NCI-H1417 treated with DMSO at 0.1 percent for 48 hours (cell line): ENCODE measurements around the gene NPEPPS.
"Not testable (repeated sequence)": the region's sequence is repeated elsewhere in the genome, so short reads cannot be mapped to it uniquely, and the experiment has no call there.

Experiments
- DNase-seq: peaks from one replicate; lab custom pipeline; 2025; lab: John Stamatoyannopoulos, UW

The NPEPPS gene

GRCh38 chr17:47530557-47531232 lies at the start of gene NPEPPS:
TSS of gene NPEPPS (plus strand) at chr17:47531108. CDS start at chr17:47531301, 193 bp downstream.
- peak; percentile 45 for DNase-seq

- DNase-seq: not testable (repeated sequence)
These were observed 39.1 kb upstream of the NPEPPS start for GRCh38 chr17:47491841-47492212.

- not testable (repeated sequence) for DNase-seq
These were observed 31.8 kb upstream of the NPEPPS start for GRCh38 chr17:47499074-47499473.

DNA sequence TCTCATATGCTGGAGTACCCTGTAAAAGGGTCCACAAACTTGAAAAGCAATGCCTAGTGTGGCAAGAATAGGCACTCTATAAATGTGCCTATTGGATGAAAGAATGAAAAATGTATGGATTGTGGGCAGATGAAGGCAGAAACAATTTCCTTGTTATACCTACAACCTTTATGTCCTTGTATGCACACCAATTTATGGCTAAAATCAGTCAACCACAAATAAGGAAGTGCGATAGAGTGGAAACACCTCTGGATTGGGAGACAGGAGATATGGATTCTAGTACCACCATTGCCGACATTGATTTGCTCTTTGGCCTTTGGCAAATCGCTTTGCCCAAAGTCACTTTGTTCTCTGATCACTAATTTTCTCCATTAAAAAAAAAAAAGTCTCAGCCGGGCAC lies 31.4 kb upstream of the NPEPPS start:
- DNase-seq: not testable (repeated sequence)

DNA sequence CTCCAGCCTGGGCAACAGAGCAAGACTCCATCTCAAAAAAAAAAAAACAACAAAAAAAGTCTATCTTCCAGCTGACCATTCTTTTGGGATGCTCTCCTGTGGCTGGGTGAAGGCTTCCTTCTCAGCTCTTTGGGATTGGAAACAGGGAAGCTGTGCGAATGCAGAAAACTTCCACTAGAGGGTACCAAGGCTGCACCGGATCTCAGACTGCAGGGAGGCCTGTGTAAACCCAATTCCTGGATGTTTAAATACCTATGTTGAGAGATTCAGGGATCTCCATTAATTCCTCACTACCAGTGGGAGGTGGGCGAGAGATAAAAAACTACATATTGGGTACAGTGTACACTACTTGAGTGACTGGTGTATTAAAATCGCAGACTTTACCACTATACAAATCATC lies 30.3 kb upstream of the NPEPPS start:
- DNase-seq: not testable (repeated sequence)

DNA sequence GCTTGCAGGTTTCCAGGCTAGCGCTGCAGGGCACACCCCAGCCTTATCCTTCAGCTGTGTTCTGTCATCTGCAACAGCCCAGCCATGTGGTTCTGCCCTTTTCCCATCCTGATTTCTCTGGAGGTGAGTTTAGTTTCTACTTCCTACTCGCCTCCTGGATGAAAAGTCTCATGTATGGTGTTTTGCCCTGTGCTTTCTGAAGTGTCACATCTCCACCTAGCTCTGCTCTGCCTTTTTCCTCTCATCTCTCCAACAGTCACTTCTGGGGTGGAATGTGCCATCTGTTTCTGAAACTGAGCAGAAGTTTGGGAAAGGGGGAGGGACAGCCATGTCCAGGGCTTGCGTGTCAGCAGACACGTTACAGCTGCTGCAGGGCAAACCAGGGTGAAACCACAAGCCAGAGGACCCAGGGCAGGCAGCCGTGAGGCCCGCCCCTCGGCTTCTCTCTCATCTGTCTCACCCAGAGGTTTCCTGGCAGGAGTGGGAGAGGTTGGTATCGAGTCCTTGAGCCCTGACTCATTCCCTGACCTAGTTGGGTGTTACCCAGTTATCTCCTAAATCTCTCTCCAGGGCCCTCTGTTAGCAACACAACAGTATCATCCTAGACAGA lies 28.7 kb upstream of the NPEPPS start:
- not testable (repeated sequence) for DNase-seq

- DNase-seq: not testable (repeated sequence)
These were observed 28.0 kb upstream of the NPEPPS start for GRCh38 chr17:47502776-47503455.

DNA sequence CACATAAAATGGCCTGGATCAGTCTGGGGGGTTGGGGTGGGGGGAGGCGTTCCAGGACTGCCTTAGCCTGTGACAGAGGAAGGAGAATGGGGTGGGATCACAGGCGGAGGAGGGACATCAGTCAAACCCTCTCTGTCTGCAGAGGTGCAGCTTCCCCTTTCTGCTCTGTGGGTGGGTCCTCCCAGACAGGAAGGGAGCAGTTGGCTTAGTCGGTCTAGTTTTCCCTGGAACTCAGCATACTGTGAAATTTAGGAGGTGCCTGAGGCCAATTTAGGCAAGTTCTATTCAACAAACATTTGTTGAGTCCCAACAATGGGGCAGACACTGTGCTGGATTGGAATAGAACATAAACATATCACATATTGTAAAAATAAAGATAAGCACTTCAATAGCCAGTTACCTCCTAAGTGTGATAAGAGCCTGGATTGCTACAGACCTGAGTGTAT lies 19.2 kb upstream of the NPEPPS start:
- not testable (repeated sequence) for DNase-seq

DNA sequence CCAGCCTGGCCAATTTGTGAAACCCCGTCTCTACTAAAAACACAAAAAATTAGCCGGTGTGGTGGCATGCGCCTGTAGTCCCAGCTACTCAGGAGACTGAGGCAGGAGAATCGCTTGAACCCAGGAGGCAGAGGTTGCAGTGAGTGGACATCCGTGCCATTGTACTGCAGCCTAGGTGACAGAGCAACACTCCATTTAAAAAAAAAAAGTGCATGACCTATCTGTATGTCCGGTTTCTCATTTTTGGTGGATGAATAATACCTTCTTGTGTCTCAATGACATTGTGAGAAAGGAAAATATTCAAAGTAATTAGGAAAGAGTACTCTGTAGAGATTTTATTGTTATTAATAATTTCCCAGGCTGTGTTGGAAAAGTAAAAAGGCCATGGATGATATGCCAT lies 17.6 kb upstream of the NPEPPS start:
- DNase-seq: not testable (repeated sequence)

DNA sequence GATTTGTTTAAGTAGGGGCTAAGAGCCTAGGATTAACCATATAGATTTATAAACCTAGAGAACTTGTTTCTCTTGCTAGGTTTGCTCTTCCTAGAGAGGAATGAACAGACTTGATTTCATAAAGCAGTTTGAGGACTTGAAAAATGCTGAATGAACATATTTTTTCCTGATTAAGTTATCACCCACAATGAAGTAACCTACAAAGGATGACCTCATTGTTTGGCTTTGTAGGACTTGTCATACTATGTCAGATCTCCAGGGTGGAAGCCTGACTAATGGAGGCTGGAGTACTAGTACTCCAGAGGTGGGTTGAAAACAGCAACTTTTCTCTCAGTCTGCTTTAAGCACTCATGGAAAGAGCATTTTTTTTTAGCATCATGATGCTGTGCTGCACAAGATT lies 12.0 kb upstream of the NPEPPS start:
- not testable (repeated sequence) for DNase-seq

- DNase-seq: not testable (repeated sequence)
These were observed 11.5 kb upstream of the NPEPPS start for GRCh38 chr17:47519365-47519764.

- not testable (repeated sequence) for DNase-seq
These were observed 10.6 kb upstream of the NPEPPS start for GRCh38 chr17:47520279-47520678.

- DNase-seq: not testable (repeated sequence)
These were observed 9.5 kb upstream of the NPEPPS start for GRCh38 chr17:47521434-47521833.

- DNase-seq: not testable (repeated sequence)
These were observed 8.6 kb upstream of the NPEPPS start for GRCh38 chr17:47522341-47522740.

- not testable (repeated sequence) for DNase-seq
These were observed 419 bp downstream of the NPEPPS start for GRCh38 chr17:47531233-47531820.

DNA sequence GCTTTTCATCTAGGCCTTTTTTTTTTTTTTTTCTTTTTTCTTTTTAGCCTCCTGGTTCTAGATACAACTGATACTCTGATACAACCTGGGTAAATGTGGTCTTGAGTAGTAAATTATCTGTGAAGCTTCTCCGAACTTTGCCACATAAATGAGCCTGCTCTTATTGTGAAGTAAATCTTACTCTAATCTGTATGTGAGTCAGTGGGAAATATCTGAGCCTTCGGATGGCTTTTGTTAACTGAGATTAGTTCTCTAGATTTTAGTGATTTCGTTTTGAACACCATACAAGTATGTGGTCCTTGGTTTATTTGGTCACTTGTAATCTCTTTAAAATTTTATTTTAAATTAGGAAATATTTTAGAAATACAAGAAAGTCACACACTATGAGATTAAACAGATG lies 8.2 kb downstream of the NPEPPS start:
- DNase-seq: not testable (repeated sequence)

DNA sequence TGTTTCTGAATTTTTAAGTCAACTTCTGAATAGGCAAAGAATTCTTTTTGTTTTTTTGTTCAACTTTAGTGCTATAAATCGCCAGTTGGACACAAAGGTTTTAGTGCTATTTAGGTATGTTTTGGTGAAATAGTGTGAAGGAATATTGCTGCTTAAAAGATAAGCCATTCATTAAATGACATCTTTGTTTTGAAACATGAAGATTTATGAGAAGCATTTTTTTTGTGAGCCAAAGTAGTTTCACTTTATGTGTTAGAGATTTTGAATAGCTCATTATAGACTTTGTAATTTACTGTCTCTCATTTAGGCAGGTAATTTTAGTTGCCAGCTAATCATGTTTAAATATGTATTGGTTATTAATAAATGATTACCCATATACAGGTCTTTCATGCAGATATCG lies 10.8 kb downstream of the NPEPPS start:
- not testable (repeated sequence) for DNase-seq

DNA sequence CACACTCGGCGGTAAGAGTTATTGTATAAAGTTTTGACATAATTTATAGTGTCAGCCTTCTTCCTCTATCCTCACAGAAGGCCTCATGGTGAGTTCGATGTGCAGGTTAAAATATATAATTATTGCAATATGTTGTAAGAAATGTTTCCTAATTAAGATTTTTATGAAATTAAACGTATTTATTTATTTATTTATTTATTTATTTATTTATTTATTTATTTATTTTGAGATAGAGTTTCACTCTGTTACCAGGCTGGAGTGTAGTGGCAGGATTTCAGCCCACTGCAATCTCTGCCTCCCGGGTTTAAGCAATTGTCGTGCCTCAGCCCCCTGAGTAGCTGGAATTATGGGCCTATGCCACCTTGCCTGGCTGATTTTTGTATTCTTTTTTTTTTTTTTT lies 13.4 kb downstream of the NPEPPS start:
- not testable (repeated sequence) for DNase-seq

DNA sequence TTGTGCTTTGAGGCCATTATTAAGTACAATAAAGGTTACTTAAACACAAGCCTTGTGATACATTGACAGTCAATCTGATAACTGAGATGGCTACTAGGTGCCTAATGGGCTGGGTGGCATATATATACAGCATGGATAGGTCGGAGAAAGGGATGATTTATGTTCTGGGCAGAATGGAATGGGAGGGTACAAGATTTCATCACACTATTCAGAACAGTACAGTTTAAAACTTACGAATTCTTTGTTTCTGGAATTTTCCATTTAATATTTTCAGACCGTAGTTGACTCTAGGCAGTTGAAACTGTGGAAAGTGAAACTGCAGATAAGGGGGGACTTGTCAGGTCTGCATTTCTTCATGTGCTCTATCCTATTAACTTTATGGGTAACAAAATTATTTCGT lies 23.8 kb downstream of the NPEPPS start:
- not testable (repeated sequence) for DNase-seq

- DNase-seq: not testable (repeated sequence)
These were observed 25.2 kb downstream of the NPEPPS start for GRCh38 chr17:47556108-47556507.

DNA sequence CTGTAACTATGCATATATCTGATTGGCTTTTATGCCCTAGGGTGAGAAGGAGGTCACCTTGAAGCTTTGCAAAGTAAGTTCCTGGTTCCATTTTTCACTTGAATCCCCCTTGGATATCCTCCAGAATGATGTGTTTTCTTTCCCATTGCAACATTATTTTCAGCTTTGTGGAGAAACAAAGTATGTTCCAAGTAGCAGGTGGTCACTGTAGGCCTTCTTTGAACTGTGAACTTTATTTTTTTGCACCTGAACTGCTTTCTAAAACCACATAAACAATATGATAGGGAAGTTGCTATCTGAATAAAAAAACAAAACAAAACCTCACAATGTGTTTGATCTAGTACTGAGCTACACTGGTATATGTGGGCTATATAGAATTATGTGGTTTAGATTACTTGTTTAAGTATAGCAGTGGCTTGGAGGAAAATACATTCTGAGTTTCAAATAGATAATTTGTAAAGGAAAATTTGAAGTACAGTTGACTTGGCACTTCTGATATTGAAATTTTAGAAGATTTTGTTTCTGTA lies 29.7 kb downstream of the NPEPPS start:
- DNase-seq: not testable (repeated sequence)

GRCh38 chr17:47561698-47562405 lies 30.9 kb downstream of the NPEPPS start:
- not testable (repeated sequence) for DNase-seq
